Fibroblast of skin of right biceps (primary cell): ENCODE results near the gene HMGA1.
"Not testable (repeated sequence)": the region's sequence is repeated elsewhere in the genome, so short reads cannot be mapped to it uniquely, and the experiment has no call there.

Experiments used
- DNase-seq: peaks from one replicate; pipeline ENCODE4 v3.0.0-alpha.2; 2013

The HMGA1 gene

DNA sequence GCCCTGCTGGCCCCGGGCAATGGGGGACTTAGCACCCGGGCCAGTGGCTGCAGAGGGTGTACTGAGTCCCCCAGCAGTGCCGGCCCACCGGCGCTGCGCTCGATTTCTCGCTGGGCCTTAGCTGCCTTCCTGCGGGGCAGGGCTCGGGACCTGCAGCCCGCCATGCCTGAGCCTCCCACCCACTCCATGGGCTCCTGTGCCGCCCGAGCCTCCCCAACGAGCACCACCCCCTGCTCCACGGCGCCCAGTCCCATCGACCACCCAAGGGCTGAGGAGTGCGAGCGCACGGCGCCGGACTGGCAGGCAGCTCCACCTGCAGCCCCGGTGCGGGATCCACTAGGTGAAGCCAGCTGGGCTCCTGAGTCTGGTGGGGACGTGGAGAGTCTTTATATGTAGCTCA lies 32.5 kb downstream of the HMGA1 start:
- DNase-seq = not testable (repeated sequence)

DNA sequence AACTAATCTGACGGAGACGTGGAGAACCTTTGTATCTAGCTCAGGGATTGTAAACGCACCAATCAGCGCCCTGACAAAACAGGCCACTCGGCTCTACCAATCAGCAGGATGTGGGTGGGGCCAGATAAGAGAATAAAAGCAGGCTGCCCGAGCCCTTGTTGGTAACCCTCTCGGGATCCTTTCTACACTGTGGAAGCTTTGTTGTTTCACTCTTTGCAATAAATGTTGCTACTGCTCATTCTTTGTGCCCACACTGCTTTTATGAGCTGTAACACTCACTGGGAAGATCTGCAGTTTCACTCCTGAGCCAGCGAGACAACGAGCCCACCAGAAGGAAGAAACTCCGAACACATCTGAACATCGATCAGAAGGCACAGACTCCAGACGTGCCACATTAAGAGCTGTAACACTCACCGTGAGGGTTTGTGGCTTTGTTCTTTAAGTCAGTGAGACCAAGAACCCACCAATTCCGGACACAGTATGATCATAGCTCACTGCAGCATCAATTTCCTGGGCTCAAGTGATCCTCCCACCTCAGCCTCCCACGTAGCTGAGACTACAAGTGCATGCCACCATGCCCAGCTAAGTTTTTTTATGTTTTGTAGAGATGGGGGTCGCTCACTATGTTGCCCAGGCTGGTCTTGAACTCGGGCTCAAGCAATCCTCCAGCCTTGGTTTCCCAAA lies 33.1 kb downstream of the HMGA1 start:
- not testable (repeated sequence) for DNase-seq

DNA sequence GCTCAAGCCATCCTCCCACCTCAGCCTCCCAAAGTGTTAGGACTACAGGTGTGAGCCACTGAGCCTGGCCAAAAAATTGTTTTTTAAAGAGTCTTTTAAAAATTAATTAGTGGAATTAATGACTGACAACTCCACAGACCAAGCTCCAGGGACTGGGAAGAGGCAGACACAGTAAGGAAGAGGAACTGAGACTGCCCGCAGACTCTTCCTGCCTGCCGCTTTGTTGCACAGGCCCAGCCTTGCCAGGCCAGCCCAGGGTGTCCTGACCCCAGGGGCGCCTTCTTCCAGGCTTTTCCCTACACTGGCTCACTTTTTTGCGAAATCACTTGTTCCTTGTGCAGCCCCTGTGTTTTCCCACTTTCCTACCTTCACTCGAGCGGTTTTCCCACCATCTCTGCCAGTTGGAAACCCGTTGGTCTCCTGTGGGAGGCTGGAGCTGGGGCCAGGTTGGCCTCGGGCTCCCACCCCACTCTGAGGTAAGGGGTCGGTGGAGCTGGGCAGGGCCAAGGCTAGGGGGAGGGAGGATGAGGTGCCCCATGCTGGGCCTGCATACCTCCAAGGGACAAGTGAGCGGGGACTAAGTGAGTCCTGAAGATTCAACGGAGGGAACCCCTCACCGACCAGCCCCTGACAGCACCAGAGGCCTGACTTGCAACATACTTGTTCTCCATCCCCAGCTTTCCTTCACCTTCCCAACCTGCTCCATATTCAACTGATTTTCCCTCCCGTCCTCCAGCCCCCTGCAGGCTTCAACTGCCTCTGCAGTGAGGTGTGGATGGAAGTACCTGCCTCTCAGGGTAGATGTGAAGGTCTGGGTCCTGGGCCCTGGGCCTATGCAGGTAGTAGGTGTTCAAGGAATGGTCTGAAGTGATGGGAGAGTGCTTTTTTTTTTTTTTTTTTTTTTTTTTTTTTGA lies 35.6 kb downstream of the HMGA1 start:
- no peak for DNase-seq

DNA sequence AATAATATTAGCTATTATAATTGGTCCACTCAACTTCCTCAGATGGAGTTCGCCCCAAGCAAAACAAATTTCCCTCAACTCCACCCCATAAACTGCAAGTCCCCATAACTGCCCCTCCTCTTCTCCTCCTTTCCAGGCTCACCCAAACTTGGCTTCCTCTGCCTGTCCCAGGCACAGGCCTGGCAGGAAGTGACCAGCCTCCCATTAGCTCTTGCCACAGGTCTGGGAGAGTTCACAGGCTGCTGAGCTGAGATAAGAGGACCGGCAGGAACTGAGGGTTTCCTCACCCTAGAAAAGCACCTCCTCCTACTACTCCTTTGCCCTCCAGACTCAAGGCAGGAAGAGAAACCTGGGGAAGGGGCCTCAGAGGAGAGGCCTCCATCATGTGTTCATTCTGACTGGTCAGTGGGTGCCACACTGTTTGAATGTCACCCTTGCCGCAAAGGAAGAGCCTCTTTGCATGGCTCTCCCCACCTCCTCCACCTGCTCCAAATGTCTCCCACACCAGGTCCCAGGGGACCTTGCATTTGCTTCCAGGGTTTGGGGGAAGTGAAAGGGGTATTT lies 36.7 kb downstream of the HMGA1 start:
- no peak for DNase-seq

DNA sequence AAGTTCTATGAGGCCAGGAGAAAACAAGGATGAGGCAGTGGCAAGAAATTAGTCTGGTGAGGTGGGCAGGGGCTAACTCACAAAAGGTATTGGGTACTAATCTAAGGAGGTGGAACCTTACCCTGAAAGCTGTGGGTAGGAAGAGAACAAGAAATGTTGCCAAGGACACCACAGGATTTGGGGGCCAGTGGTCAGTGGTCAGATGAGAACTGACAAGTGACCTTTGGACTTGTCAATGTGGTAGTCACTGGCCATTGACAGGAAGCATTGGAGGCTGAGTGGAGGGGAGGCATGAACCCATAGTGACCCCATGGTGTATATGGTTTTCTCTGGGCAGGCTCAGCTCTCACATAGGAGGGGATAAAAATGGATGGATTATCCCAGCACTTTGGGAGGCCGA lies 37.5 kb downstream of the HMGA1 start:
- no peak for DNase-seq

DNA sequence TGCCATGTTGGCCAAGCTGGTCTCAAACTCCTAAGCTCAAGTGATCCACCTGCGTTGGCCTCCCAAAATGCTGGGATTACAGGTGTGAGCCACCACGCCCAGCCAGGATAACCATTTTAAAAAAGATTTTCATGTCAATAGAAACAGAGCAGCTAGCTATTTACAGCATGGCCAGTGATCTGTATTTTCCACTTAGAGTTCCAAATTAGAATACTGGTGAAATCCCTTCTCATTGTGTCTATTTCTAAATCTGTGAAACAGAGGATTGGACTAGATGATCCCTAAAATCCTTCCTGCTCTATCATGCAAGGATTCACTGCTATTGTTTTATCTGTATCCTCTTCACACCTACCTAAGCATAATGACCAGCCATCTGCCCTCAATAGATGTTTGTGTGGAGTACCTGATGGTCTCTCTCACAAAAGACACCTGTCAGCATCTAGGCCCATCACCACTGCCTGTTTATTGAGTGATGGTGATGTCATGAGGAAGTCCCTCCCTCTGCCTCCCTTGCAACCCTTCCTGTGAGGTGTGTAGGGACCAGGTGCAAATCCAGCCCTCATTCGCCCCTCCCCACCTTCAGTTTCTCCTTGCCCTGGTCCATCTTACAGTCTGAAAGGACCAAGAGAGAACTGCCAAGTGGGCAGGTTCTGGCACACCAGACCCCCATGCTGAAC lies 38.6 kb downstream of the HMGA1 start:
- no peak for DNase-seq

DNA sequence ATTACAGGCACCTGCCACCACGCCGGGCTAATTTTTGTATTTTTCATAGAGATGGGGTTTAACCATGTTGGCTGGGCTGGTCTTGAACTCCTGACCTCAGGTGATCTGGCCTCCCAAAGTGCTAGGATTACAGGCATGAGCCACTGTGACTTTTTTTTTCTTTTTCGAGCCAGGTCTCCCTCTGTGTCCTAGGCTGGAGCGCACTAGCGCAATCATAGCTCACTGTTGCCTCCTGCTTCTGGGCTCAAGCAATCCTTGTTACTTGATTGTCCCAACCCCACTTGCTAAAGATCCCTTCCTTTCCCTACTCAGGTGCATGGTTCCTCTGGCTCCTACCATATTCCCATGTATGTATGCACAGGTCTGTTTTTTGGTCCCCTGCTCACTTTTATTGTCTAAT lies 39.5 kb downstream of the HMGA1 start:
- DNase-seq = no peak

DNA sequence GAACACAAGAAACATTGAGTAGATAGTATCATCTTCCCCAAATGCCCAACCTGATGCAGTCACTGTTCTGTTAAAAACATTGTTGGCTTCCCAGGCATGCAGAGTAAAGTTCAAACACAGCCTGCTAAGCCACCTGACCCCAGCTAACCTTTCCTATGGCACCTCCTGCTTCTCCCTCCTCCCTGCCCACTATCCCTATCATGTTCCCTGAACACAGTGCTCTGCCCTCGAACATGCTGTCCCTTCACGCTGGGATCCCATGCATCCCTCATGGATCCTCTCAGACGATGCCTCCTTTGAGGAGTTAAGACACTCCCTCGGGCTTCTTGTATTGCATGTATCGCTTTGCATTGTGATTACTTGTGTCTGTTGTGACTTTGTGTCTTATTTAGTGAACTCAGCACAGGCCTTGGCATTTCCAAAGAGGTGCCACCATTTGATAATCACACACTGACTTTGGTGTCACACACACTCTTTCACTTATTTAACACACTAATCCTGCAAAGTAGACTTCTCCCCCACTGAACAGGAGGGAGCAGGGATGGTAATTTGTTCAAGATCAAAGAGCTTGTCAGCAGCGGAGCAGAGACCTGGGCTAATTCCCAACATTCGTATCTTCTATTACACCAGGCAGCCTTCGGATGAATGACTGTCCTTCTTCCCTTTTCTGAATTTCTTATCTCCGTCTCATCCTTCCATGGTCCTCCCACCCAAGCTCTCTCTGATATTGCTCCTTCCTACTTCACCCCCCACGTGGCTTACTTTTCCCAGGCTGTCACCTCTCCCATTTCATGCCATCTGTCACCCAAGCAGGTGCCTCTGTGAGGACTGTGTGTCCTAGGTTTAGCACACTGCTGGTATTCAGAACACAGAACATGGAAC lies 40.4 kb downstream of the HMGA1 start:
- no peak for DNase-seq

DNA sequence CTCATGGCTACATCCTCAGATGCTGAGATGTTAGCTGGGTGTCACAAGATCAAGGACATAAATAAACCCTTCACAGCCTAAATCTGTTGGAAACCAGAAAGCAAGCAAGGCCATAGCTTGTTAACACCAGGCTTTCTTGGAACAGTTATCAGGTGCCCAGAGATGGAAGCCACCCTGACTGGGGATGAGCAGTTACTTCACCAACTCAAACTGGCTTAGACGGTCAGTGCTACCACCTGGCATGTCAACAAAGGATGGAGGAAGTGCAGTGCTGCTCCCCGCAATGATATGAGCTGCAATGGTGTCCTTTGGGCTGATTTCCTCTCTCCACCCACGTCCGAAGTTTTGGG lies 41.1 kb downstream of the HMGA1 start:
- DNase-seq = no peak

DNA sequence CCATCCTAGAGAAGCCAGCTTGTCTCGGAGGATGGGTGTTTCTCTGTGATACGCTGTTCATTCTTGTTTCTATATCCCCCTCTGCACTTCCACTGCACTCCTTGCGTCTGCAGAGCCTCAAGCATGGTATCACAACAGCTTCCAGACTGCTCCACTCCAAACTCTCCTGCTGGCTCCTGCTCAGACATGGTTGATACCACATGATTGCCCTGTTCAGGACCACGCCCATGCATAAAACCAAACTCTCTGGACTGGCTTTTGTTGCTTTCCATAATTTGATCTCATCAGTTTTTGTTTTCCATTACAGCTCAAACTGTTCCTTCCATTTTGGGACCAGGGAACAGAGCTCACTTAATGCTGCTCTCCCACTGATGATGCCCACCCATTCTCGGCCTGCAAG lies 42.2 kb downstream of the HMGA1 start:
- DNase-seq = no peak

DNA sequence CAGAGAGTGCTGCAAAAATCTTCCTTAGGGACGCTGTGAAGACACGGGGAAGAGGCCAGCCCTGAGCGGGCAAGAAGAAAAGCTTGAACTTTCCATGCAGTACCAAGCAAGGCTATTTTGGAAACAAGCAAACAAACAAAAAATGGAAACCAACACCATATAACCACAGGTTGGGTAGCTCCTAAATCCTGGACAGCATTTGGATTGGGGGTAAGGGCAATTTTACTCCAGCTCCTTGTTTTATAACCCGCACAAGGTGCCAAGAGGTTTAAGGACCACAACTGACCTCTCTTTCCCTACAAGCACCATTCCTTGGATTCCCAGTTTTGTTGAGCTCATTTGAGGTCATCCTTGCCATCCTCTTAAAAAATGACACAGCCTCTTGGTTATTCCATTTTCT lies 43.5 kb downstream of the HMGA1 start:
- DNase-seq = no peak

DNA sequence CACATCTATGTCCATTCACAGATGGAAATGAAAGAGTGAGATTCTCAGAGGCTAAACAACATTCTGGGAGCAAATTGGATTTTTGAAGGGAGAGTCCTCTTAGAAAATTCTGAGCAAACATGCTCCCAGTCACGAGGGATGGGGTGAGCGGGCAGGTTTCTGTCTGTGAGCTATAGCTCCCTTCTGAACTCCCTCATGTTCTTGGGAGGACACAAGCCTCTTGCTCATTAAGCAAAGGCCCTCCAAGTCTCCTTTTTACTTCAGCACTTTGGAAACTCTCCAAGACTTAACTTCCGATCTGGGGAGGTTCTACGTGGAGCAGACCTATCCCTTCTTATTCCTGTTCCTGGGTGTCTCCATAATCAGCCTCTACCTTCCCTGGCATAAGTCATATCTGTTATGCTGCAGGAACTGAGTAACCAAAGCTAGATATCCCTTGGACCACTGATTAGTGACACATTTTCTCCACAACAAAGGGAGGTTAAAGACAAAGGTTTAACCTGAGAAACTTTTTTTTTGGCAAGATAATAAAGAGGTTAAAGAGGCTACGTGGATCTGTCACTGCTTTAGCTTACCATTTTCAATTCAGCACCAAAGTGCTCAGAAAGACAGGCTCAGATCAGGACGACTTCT lies 45.1 kb downstream of the HMGA1 start:
- DNase-seq = no peak

DNA sequence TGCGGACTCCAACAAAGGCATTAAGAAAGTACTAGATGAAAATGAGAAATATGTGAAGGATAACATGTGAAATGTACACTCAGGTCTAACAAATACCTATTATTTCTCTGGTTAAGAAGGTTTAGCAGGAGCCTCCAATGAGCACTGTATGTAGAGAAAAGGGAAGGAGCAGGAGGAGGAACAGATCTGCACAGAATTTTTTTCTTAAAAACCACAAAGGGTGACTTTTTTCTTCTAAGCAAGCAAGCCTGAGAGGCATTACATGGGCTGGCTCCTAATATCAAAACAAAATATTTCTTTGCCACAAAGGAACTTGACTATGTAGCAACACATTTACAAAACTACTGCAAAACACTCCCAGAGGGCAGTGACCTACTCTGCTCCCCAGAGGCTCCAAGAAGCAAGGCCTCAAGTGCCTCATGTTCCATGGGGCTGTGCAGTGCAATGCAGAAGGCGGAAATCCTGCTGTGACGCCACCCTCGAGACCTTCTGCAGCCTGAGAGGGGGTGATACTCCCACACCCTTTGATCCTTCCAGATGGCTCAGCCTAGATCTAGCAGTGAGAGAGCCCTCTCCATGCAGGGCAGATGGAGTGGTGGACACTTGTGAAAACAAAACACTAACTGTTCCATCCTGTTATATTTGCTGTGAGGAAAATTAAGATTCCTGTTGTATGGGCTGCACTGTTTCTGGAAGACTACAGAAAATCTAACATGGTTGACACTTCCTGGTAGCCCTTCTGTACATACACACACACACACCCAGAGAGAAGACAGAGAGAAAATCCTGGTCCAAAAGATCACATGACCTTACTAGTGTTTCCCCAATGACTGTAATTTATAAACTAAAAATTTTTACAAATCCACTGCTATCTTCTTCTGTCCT lies 48.1 kb downstream of the HMGA1 start:
- peak; percentile 27 for DNase-seq

DNA sequence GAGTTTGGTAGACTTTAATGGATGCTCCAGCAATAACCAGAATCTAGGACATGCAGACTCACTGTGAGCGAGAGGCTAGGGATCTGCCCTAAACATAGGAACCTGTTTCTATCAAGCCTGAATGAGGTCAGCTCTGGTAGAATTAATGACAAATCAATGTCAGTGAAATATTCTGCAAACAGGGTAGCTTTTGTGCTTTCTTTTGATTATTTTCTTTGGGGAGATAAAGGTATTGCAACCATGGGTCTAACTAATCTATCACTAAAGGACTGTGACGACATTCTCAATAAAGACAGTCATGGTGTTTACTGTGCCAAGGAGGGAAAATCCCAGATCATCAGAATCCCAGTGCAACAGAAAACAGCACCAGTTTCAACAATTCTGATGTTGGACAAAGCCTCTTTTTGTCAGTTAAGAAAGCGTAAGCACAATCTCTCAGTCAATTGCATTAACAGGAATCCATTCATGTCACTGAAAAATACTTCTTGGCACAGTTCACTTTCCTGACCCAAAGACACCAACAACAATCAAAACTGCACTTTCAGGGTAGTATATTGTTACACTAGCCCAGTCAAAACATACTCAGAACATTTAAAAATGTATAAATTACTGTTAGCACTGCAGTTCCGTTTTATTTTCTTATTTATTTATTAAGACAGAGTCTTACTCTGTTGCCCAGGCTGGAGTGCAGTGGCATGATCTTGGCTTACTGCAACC lies 48.9 kb downstream of the HMGA1 start:
- DNase-seq = no peak

DNA sequence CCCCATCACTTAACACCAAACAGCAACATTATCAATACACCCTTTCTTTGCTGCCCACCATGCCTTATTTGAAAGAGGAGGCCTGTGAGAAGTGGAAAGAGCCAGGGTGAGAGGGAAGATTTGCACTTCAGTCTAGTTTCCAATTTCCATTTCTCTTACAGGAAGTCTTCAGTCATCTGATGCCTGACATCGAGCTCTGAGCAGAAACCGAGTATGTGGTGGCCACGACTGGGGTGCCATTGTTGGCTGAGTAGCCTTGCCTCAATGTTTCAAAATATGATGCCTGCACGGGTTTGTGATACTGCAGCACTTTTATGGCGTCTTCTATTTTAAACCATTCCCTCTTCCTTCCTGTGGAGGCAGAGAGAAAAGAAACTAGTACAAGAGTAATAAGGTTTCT lies 51.9 kb downstream of the HMGA1 start:
- no peak for DNase-seq

DNA sequence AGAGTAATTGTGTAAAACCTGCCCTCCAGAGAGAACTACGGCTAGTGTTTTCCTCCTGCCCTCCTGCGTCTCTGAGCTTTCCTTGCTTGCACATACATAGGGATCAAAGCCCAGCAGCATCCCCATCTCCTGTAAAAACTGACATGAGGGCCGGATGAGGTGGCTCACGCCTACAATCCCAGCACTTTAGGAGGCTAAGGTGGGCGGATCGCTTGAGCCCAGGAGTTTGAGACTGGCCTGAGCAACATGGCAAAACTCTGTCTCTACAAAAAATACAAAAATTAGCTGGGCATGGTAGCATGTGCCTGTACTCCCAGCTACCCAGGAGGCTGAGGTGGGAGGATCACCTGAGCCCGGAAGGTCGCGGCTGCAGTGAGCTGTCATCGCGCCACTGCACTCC lies 52.5 kb downstream of the HMGA1 start:
- DNase-seq = no peak

DNA sequence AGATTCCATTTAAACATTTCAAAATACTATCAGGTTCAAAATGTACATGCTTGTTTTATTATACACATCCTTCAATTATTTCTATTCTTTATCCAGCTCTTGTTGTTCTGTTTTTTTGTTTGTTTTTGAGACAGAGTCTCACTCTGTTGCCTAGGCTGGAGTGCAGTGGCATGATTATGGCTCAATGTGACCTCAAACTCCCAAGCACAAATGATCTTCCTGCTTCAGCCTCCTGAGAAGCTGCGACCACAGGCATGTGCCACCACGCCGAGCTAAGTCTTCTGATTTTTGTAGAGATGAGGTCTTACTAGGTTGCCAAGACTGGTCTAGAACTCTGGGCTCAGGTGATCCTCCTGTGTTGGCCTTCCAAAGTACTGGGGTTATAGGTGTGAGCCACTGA lies 56.3 kb downstream of the HMGA1 start:
- no peak for DNase-seq

DNA sequence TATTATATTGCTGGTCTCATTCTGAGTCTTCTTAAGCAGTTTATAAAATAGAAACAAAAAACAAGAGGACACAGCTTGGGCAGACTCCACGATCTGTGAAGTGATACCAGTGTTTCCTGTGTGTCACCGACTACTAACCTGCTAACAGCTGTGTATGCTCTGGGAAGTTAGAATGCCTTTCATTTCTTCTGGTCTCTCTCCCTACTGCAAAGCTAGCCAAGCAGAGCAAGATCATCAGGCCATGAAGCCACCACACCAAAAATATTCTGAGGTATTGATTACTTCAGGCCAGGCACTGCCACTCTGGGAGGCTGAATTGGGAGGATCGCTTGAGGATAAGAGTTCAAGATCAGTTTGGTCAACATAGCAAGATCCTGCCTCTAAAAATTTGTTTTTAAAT lies 59.0 kb downstream of the HMGA1 start:
- no peak for DNase-seq
